SU-DHL-6 (cell line): ENCODE data around the gene CD8A.

Experiments
- H2AFZ ChIP-seq: fragments of 200-600 bp; sonication (generic); 2 replicates; pipeline ENCODE4 v1.6.1; 2014; ENCODE audit warnings: low read depth, mild to moderate bottlenecking, moderate library complexity, mixed read lengths, antibody characterized with exemption, low read length; ENCODE audit not compliant: severe bottlenecking
- H3F3A ChIP-seq: fragments of 200-600 bp; shearing (Covaris generic); 2 replicates; pipeline ENCODE4 v1.6.0; 2016; ENCODE audit warnings: antibody characterized with exemption, mild to moderate bottlenecking; ENCODE audit not compliant: insufficient read depth
- H3K27ac ChIP-seq: fragments of 200-600 bp; sonication (generic); 2 replicates; pipeline ENCODE4 v1.5.1; 2016; ENCODE audit warnings: low read depth, mild to moderate bottlenecking, low read length, moderate library complexity, mixed read lengths
- H3K27me3 ChIP-seq: fragments of 200-600 bp; sonication (generic), shearing (Covaris generic); 2 replicates; pipeline ENCODE4 v1.6.0; 2014; ENCODE audit warnings: mild to moderate bottlenecking, low read length
- H3K36me3 ChIP-seq: fragments of 200-600 bp; sonication (generic); 2 replicates; pipeline ENCODE4 v1.6.1; 2014; ENCODE audit warnings: mild to moderate bottlenecking, low read length, mixed read lengths
- H3K4me2 ChIP-seq: fragments of 300-600, 200-600 bp; shearing (Covaris generic), sonication (generic); 2 replicates; pipeline ENCODE4 v1.6.0; 2014; ENCODE audit warnings: low read length, low read depth, mild to moderate bottlenecking; ENCODE audit not compliant: poor library complexity, severe bottlenecking
- H3K4me3 ChIP-seq: fragments of 200-600 bp; sonication (generic); 2 replicates; pipeline ENCODE4 v1.5.1; 2014; ENCODE audit warnings: antibody characterized with exemption, low read length, mild to moderate bottlenecking, mixed read lengths; ENCODE audit not compliant: insufficient read depth, poor library complexity, severe bottlenecking
- H3K79me2 ChIP-seq: fragments of 200-600 bp; sonication (generic); 2 replicates; pipeline ENCODE4 v1.6.1; 2014; ENCODE audit warnings: mild to moderate bottlenecking, low read length, moderate library complexity; ENCODE audit not compliant: insufficient read depth
- H3K9ac ChIP-seq: fragments of 200-600 bp; sonication (generic); 2 replicates; pipeline ENCODE4 v1.7.0; 2014; ENCODE audit warnings: mild to moderate bottlenecking, low read length
- H3K9me2 ChIP-seq: fragments of 200-600 bp; sonication (generic); replicated peaks from 2 replicates; pipeline ENCODE4 v1.6.1; 2014; ENCODE audit warnings: low read length; ENCODE audit not compliant: insufficient read depth
- H3K9me3 ChIP-seq: fragments of 200-600 bp; sonication (generic); 2 replicates; pipeline ENCODE4 v1.6.1; 2014; ENCODE audit warnings: low read length, mixed read lengths; ENCODE audit not compliant: insufficient read depth
- H4K20me1 ChIP-seq: fragments of 200-600 bp; sonication (generic); 2 replicates; pipeline ENCODE4 v1.6.1; 2014; ENCODE audit warnings: low read depth, mild to moderate bottlenecking, antibody characterized with exemption, low read length, moderate library complexity, mixed read lengths
- EZH2phosphoT487 ChIP-seq: fragments of 200-600 bp; sonication (generic), shearing (Covaris generic); conservative IDR thresholded peaks from 2 replicates; pipeline ENCODE4 v1.6.1; 2018; ENCODE audit warnings: mild to moderate bottlenecking, antibody characterized with exemption, low read length, moderate library complexity, mixed read lengths
- TF ChIP-seq, protein P1 (sequence below): fragments of 200-600 bp; sonication (generic); IDR thresholded peaks from one replicate; pipeline ENCODE4 v1.5.1; 2017; ENCODE audit warnings: antibody characterized with exemption, mild to moderate bottlenecking, low read length, moderate library complexity; ENCODE audit not compliant: insufficient read depth, poor library complexity, severe bottlenecking

Gene CD8A

DNA sequence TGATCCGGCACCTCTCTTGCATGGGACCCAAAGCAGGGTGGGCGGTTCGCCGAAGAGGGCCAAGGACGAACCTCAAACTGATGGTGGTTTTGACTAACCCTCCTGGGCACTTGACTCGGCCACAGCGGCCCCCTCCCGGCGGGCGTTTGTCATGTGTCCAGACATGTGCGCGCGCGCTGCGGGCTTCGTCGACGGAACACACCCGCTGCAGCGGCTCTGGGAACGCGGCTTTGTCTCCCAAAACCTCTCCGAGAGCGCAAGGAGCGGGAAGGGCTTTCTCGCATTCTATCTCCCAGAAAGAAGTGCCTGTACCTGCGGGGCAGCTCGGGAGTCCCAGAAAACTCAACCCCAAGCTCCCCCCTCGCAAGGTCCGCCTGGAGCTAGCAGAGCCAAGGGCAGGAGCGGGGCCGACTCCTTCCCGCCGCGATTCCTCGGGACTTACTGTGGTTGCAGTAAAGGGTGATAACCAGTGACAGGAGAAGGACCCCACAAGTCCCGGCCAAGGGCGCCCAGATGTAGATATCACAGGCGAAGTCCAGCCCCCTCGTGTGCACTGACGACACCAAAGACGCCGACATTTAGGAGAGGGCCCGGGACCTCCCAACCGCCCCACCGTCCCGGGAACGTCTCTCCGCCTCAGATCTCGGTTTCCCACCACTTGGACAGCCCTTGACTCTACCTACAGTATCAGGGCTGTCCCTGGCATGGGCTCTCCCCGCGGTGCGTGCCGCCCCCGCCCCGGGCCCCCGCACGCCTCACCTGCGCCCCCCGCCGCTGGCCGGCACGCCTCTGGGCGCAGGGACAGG lies 1.6 kb downstream of the CD8A start:
- Histone ChIP-seq H2AFZ (no peak overlapping the region), H3K27me3 (no peaks in the 10 kb centered on the region), H3K4me3 (no peak overlapping the region), H4K20me1 (no peaks in the 10 kb centered on the region), H3K9me2 (no peaks in the 10 kb centered on the region), H3K79me2 (no peaks in the 10 kb centered on the region), H3K9ac (no peak overlapping the region), H3K4me2 (no peak overlapping the region), H3K9me3 (no peaks in the 10 kb centered on the region), H3K27ac (no peak overlapping the region), H3F3A (no peaks in the 10 kb centered on the region), H3K36me3 (no peaks in the 10 kb centered on the region)
- TF ChIP-seq, protein P1, sequence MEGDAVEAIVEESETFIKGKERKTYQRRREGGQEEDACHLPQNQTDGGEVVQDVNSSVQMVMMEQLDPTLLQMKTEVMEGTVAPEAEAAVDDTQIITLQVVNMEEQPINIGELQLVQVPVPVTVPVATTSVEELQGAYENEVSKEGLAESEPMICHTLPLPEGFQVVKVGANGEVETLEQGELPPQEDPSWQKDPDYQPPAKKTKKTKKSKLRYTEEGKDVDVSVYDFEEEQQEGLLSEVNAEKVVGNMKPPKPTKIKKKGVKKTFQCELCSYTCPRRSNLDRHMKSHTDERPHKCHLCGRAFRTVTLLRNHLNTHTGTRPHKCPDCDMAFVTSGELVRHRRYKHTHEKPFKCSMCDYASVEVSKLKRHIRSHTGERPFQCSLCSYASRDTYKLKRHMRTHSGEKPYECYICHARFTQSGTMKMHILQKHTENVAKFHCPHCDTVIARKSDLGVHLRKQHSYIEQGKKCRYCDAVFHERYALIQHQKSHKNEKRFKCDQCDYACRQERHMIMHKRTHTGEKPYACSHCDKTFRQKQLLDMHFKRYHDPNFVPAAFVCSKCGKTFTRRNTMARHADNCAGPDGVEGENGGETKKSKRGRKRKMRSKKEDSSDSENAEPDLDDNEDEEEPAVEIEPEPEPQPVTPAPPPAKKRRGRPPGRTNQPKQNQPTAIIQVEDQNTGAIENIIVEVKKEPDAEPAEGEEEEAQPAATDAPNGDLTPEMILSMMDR, result no peak
- no peak for TF ChIP-seq EZH2phosphoT487

DNA sequence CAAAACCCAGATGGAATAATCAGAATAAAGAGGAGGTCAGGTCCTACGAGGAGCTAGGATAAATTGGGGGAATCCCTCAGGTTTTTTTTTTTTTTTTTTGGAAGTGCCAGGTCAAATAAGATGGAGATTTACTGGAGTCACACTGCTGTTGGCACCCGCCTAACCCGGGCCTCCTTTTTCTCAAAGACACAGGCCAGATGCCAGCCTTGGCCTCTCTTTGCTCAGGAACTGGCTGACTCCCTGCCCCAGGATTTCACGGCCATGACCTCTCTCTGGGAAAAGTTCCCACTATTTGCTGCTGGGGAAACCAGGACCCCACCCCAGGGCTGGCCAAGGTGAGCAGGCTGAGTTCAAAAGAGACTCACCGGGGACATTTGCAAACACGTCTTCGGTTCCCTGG lies 2.5 kb downstream of the CD8A start:
- Histone ChIP-seq H4K20me1 (no peaks in the 10 kb centered on the region), H3K27me3 (no peaks in the 10 kb centered on the region), H3K27ac (no peak overlapping the region), H2AFZ (no peak overlapping the region), H3K4me2 (no peak overlapping the region), H3K9ac (no peak overlapping the region), H3F3A (no peaks in the 10 kb centered on the region), H3K9me3 (no peaks in the 10 kb centered on the region), H3K4me3 (no peak overlapping the region), H3K79me2 (no peaks in the 10 kb centered on the region), H3K36me3 (no peaks in the 10 kb centered on the region), H3K9me2 (no peaks in the 10 kb centered on the region)
- TF ChIP-seq, protein P1, result no peak
- no peak for TF ChIP-seq EZH2phosphoT487

DNA sequence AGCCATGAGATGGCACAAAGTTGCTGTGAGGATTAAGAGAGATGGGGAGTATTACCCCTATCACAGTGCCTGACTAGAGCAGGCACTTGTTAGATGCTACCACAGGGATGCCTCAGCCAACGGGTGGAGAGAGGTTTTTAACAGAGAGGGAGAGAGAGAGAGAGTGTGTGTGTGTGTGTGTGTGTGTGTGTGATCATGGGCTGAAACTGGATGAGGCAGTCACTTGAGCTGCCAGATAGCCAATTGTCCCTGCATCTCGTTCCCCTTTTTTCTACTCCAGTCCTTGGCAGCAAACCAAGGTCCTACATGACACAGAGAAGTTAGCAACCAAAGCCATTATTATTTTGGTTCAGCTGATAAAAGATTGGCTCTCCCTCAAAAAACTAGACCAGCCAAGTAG lies 3.0 kb downstream of the CD8A start:
- Histone ChIP-seq H2AFZ (no peak overlapping the region), H3K36me3 (no peaks in the 10 kb centered on the region), H3K27ac (no peak overlapping the region), H3K79me2 (no peaks in the 10 kb centered on the region), H3K9me3 (no peaks in the 10 kb centered on the region), H3K4me2 (no peak overlapping the region), H3K27me3 (no peaks in the 10 kb centered on the region), H3F3A (no peaks in the 10 kb centered on the region), H3K9me2 (no peaks in the 10 kb centered on the region), H3K4me3 (no peak overlapping the region), H3K9ac (no peak overlapping the region), H4K20me1 (no peaks in the 10 kb centered on the region)
- TF ChIP-seq EZH2phosphoT487, result no peak
- TF ChIP-seq, protein P1, result no peak
